Loucy (cell line): ENCODE measurements around the gene DENND4C.

Source experiments
- CTCF ChIP-seq: fragments of 200-600 bp; sonication (generic); conservative IDR thresholded peaks from 2 replicates; pipeline ENCODE4 v1.5.1; 2014; ENCODE audit warnings: mild to moderate bottlenecking, antibody characterized with exemption, low read length
- EZH2phosphoT487 ChIP-seq: fragments of 200-600 bp; IDR thresholded peaks from 2 replicates; pipeline ENCODE4 v1.6.1; 2018; ENCODE audit warnings: antibody characterized with exemption, mild to moderate bottlenecking, moderate library complexity, borderline replicate concordance

GRCh38 chr9:19358701-19359100 lies 128.2 kb downstream of the DENND4C start:
- TF ChIP-seq CTCF (no peak), EZH2phosphoT487 (no peak)
